ENCODE data around the gene RNF182. TPM values are rescaled to one million over a fixed set of nuclear protein-coding genes. Genes with fewer than 3 reads are reported as not detected.

The RNF182 gene
- total and polyA plus RNA-seq, 9 donors, result 0.32 to 1.1 (median 0.59) TPM

- no peaks in the 10 kb centered on the region for H3K36me3 ChIP-seq (ENCODE audit: control insufficient read depth, insufficient read depth, low read length)
- H3K4me1 ChIP-seq (ENCODE audit: control insufficient read depth, insufficient read depth, low read length), result no peaks in the 10 kb centered on the region
- peaks cover 3% of the 10 kb centered on the region for H3K27me3 ChIP-seq (ENCODE audit: control insufficient read depth, insufficient read depth, low read length)
- no peak for DNase-seq
- no peak overlapping the region for H3K4me3 ChIP-seq (ENCODE audit: low read length)
- H3K27ac ChIP-seq (ENCODE audit: low read length), result no peak overlapping the region
- no peaks in the 10 kb centered on the region for H3K9me3 ChIP-seq (replicated peaks; ENCODE audit: control insufficient read depth, low read depth, low read length)
- no CpG with 5 or more reads among the region's 6 CpGs for WGBS (ENCODE audit: insufficient coverage)
Observed at GRCh38 chr6:13902922-13903321, 21.8 kb upstream of the RNF182 start.

- WGBS (ENCODE audit: insufficient coverage), result 34% methylated on average over 3 of the region's 3 CpGs
- peaks cover 3% of the 10 kb centered on the region for H3K27me3 ChIP-seq (ENCODE audit: control insufficient read depth, insufficient read depth, low read length)
Observed at GRCh38 chr6:13903364-13903763, 21.4 kb upstream of the RNF182 start.

GRCh38 chr6:13907001-13907350 lies 17.8 kb upstream of the RNF182 start:
- Histone ChIP-seq H3K4me1 (ENCODE audit: control insufficient read depth, insufficient read depth, low read length) (no peaks in the 10 kb centered on the region), H3K36me3 (ENCODE audit: control insufficient read depth, insufficient read depth, low read length) (no peaks in the 10 kb centered on the region), H3K9me3 (replicated peaks; ENCODE audit: control insufficient read depth, low read depth, low read length) (no peaks in the 10 kb centered on the region), H3K4me3 (ENCODE audit: low read length) (no peak overlapping the region), H3K27me3 (ENCODE audit: control insufficient read depth, insufficient read depth, low read length) (peaks cover 3% of the 10 kb centered on the region), H3K27ac (ENCODE audit: low read length) (no peak overlapping the region)
- DNase-seq, result no peak
- WGBS (ENCODE audit: insufficient coverage), result no CpG with 5 or more reads among the region's 2 CpGs

More at GRCh38 chr6:13903364-13903763, 21.4 kb upstream of the RNF182 start:
- H3K27ac ChIP-seq (ENCODE audit: low read length), result no peak overlapping the region
- H3K36me3 ChIP-seq (ENCODE audit: control insufficient read depth, insufficient read depth, low read length), result no peaks in the 10 kb centered on the region
- no peak for DNase-seq
- H3K4me3 ChIP-seq (ENCODE audit: low read length), result no peak overlapping the region
- no peaks in the 10 kb centered on the region for H3K4me1 ChIP-seq (ENCODE audit: control insufficient read depth, insufficient read depth, low read length)
- H3K9me3 ChIP-seq (replicated peaks; ENCODE audit: control insufficient read depth, low read depth, low read length), result no peaks in the 10 kb centered on the region

GRCh38 chr6:13907614-13908215 lies 17.0 kb upstream of the RNF182 start:
- no peak overlapping the region for H3K4me3 ChIP-seq (ENCODE audit: low read length)
- peaks cover 2% of the 10 kb centered on the region for H3K27me3 ChIP-seq (ENCODE audit: control insufficient read depth, insufficient read depth, low read length)
- no peaks in the 10 kb centered on the region for H3K4me1 ChIP-seq (ENCODE audit: control insufficient read depth, insufficient read depth, low read length)
- 90% methylated on average over 1 of the region's 2 CpGs for WGBS (ENCODE audit: insufficient coverage)
- no peak for DNase-seq
- H3K9me3 ChIP-seq (replicated peaks; ENCODE audit: control insufficient read depth, low read depth, low read length), result no peaks in the 10 kb centered on the region
- H3K27ac ChIP-seq (ENCODE audit: low read length), result no peak overlapping the region
- H3K36me3 ChIP-seq (ENCODE audit: control insufficient read depth, insufficient read depth, low read length), result no peaks in the 10 kb centered on the region

- Histone ChIP-seq H3K9me3 (replicated peaks; ENCODE audit: control insufficient read depth, low read depth, low read length) (no peaks in the 10 kb centered on the region), H3K4me1 (ENCODE audit: control insufficient read depth, insufficient read depth, low read length) (no peaks in the 10 kb centered on the region), H3K27ac (ENCODE audit: low read length) (no peak overlapping the region), H3K27me3 (ENCODE audit: control insufficient read depth, insufficient read depth, low read length) (no peaks in the 10 kb centered on the region), H3K4me3 (ENCODE audit: low read length) (no peak overlapping the region), H3K36me3 (ENCODE audit: control insufficient read depth, insufficient read depth, low read length) (no peaks in the 10 kb centered on the region)
- DNase-seq, result peak; percentile 76
- WGBS (ENCODE audit: insufficient coverage), result 0% methylated on average over 1 of the region's 3 CpGs
Observed at GRCh38 chr6:13908955-13909381, 15.8 kb upstream of the RNF182 start.

GRCh38 chr6:13910443-13910842 lies 14.3 kb upstream of the RNF182 start:
- H3K27me3 ChIP-seq (ENCODE audit: control insufficient read depth, insufficient read depth, low read length), result no peaks in the 10 kb centered on the region
- no peak for DNase-seq
- H3K36me3 ChIP-seq (ENCODE audit: control insufficient read depth, insufficient read depth, low read length), result no peaks in the 10 kb centered on the region
- H3K4me3 ChIP-seq (ENCODE audit: low read length), result no peak overlapping the region
- no peaks in the 10 kb centered on the region for H3K9me3 ChIP-seq (replicated peaks; ENCODE audit: control insufficient read depth, low read depth, low read length)
- WGBS (ENCODE audit: insufficient coverage), result no CpG with 5 or more reads among the region's 2 CpGs
- H3K27ac ChIP-seq (ENCODE audit: low read length), result no peak overlapping the region
- H3K4me1 ChIP-seq (ENCODE audit: control insufficient read depth, insufficient read depth, low read length), result no peaks in the 10 kb centered on the region

- no peak for DNase-seq
- Histone ChIP-seq H3K4me3 (ENCODE audit: low read length) (no peak overlapping the region), H3K36me3 (ENCODE audit: control insufficient read depth, insufficient read depth, low read length) (no peaks in the 10 kb centered on the region), H3K9me3 (replicated peaks; ENCODE audit: control insufficient read depth, low read depth, low read length) (no peaks in the 10 kb centered on the region), H3K27me3 (ENCODE audit: control insufficient read depth, insufficient read depth, low read length) (no peaks in the 10 kb centered on the region), H3K27ac (ENCODE audit: low read length) (no peak overlapping the region), H3K4me1 (ENCODE audit: control insufficient read depth, insufficient read depth, low read length) (peaks cover 3% of the 10 kb centered on the region)
- WGBS (ENCODE audit: insufficient coverage), result no CpG with 5 or more reads among the region's 2 CpGs
Observed at GRCh38 chr6:13911337-13911736, 13.4 kb upstream of the RNF182 start.

GRCh38 chr6:13913226-13914001 lies 11.3 kb upstream of the RNF182 start:
- Histone ChIP-seq H3K4me3 (ENCODE audit: low read length) (no peak overlapping the region), H3K9me3 (replicated peaks; ENCODE audit: control insufficient read depth, low read depth, low read length) (no peaks in the 10 kb centered on the region), H3K27me3 (ENCODE audit: control insufficient read depth, insufficient read depth, low read length) (no peaks in the 10 kb centered on the region), H3K36me3 (ENCODE audit: control insufficient read depth, insufficient read depth, low read length) (no peaks in the 10 kb centered on the region), H3K4me1 (ENCODE audit: control insufficient read depth, insufficient read depth, low read length) (peaks cover 8% of the 10 kb centered on the region), H3K27ac (ENCODE audit: low read length) (no peak overlapping the region)
- WGBS (ENCODE audit: insufficient coverage), result no CpG with 5 or more reads among the region's 8 CpGs
- DNase-seq, result no peak

GRCh38 chr6:13914351-13914750 lies 10.4 kb upstream of the RNF182 start:
- Histone ChIP-seq H3K27me3 (ENCODE audit: control insufficient read depth, insufficient read depth, low read length) (no peaks in the 10 kb centered on the region), H3K36me3 (ENCODE audit: control insufficient read depth, insufficient read depth, low read length) (no peaks in the 10 kb centered on the region), H3K4me3 (ENCODE audit: low read length) (no peak overlapping the region), H3K9me3 (replicated peaks; ENCODE audit: control insufficient read depth, low read depth, low read length) (no peaks in the 10 kb centered on the region), H3K27ac (ENCODE audit: low read length) (no peak overlapping the region), H3K4me1 (ENCODE audit: control insufficient read depth, insufficient read depth, low read length) (peaks cover 8% of the 10 kb centered on the region)
- DNase-seq, result peak; percentile 49
- whole genome bisulfite sequencing (ENCODE audit: insufficient coverage), result 33% methylated on average over 1 of the region's 2 CpGs

- 51% methylated on average over 2 of the region's 3 CpGs for WGBS (ENCODE audit: insufficient coverage)
- peak; percentile 17 for DNase-seq
Observed at GRCh38 chr6:13915561-13916229, 9.1 kb upstream of the RNF182 start.

More at GRCh38 chr6:13915561-13916229, 9.1 kb upstream of the RNF182 start:
- Histone ChIP-seq H3K27ac (ENCODE audit: low read length) (no peak overlapping the region), H3K4me3 (ENCODE audit: low read length) (no peak overlapping the region), H3K27me3 (ENCODE audit: control insufficient read depth, insufficient read depth, low read length) (no peaks in the 10 kb centered on the region), H3K36me3 (ENCODE audit: control insufficient read depth, insufficient read depth, low read length) (no peaks in the 10 kb centered on the region), H3K9me3 (replicated peaks; ENCODE audit: control insufficient read depth, low read depth, low read length) (no peaks in the 10 kb centered on the region), H3K4me1 (ENCODE audit: control insufficient read depth, insufficient read depth, low read length) (peaks cover 8% of the 10 kb centered on the region)

All from muscle of leg (tissue), 11 donors.